GM21423 (cell line): ENCODE results near the gene MNS1.
A peak's percentile ranks its signal among the peaks of the same experiment; 100 is the strongest.
"Not testable (repeated sequence)": the region's sequence is repeated elsewhere in the genome, so short reads cannot be mapped to it uniquely, and the experiment has no call there.

Source experiments
- ATAC-seq: cut with Tn5 transposase; IDR thresholded peaks from one replicate; pipeline ENCODE4 v1.9.1; 2021; ENCODE audit warnings: mild to moderate bottlenecking, moderate library complexity; ENCODE audit not compliant: unreplicated experiment

The MNS1 gene

GRCh38 chr15:56464893-56465520 lies at the start of gene MNS1:
Gene MNS1 (minus strand): TSS chr15:56465137. CDS start chr15:56464972, 165 bp downstream.
- peak; percentile 99 for ATAC-seq

GRCh38 chr15:56496635-56497034 lies 31.7 kb upstream of the MNS1 start:
- peak; percentile 68 for ATAC-seq

- no peak for ATAC-seq
Observed at GRCh38 chr15:56495533-56495932, 30.6 kb upstream of the MNS1 start.

GRCh38 chr15:56495053-56495452 lies 30.1 kb upstream of the MNS1 start:
- no peak for ATAC-seq

- ATAC-seq: no peak
Observed at GRCh38 chr15:56492791-56493555, 28.0 kb upstream of the MNS1 start.

GRCh38 chr15:56492236-56492635 lies 27.3 kb upstream of the MNS1 start:
- ATAC-seq: no peak

- peak; percentile 65 for ATAC-seq
Observed at GRCh38 chr15:56491110-56491722, 26.3 kb upstream of the MNS1 start.

- ATAC-seq: no peak
Observed at GRCh38 chr15:56490461-56490860, 25.5 kb upstream of the MNS1 start.

GRCh38 chr15:56486206-56486605 lies 21.3 kb upstream of the MNS1 start:
- ATAC-seq: not testable (repeated sequence)

- not testable (repeated sequence) for ATAC-seq
Observed at GRCh38 chr15:56485426-56485825, 20.5 kb upstream of the MNS1 start.

GRCh38 chr15:56484287-56484686 lies 19.4 kb upstream of the MNS1 start:
- ATAC-seq: no peak

GRCh38 chr15:56475351-56475750 lies 10.4 kb upstream of the MNS1 start:
- ATAC-seq: no peak

GRCh38 chr15:56473017-56473416 lies 8.1 kb upstream of the MNS1 start:
- no peak for ATAC-seq

GRCh38 chr15:56472278-56472677 lies 7.3 kb upstream of the MNS1 start:
- no peak for ATAC-seq

- no peak for ATAC-seq
Observed at GRCh38 chr15:56471440-56472069, 6.6 kb upstream of the MNS1 start.

- no peak for ATAC-seq
Observed at GRCh38 chr15:56469483-56469882, 4.5 kb upstream of the MNS1 start.

GRCh38 chr15:56468401-56468800 lies 3.5 kb upstream of the MNS1 start:
- peak; percentile 51 for ATAC-seq

- ATAC-seq: no peak
Observed at GRCh38 chr15:56467616-56468015, 2.7 kb upstream of the MNS1 start.

GRCh38 chr15:56460947-56461346 lies 4.0 kb downstream of the MNS1 start:
- no peak for ATAC-seq

GRCh38 chr15:56460071-56460470 lies 4.9 kb downstream of the MNS1 start:
- no peak for ATAC-seq

- no peak for ATAC-seq
Observed at GRCh38 chr15:56459096-56459495, 5.8 kb downstream of the MNS1 start.

GRCh38 chr15:56456229-56456628 lies 8.7 kb downstream of the MNS1 start:
- ATAC-seq: no peak
